Nephron progenitor cell (in vitro differentiated cells): ENCODE measurements around the gene ERBB4.
"Not testable (repeated sequence)": the region's sequence is repeated elsewhere in the genome, so short reads cannot be mapped to it uniquely, and the experiment has no call there.

Source experiments
- DNase-seq: peaks from one replicate; pipeline ENCODE4 v3.0.0; 2021
- H3K27ac Mint-ChIP-seq: 2 replicates; pipeline ENCODE4 v1.8.0; 2021; ENCODE audit warnings: mild to moderate bottlenecking, moderate library complexity, mixed read lengths
- H3K27me3 Mint-ChIP-seq: 2 replicates; pipeline ENCODE4 v1.8.0; 2021; ENCODE audit warnings: mild to moderate bottlenecking, low read depth, mixed read lengths; ENCODE audit not compliant: poor library complexity
- H3K36me3 Mint-ChIP-seq: 2 replicates; pipeline ENCODE4 v1.8.0; 2021; ENCODE audit warnings: low read depth, mixed read lengths
- H3K4me1 Mint-ChIP-seq: 2 replicates; pipeline ENCODE4 v1.8.0; 2021; ENCODE audit warnings: mixed read lengths
- H3K4me3 Mint-ChIP-seq: 2 replicates; pipeline ENCODE4 v1.8.0; 2021; ENCODE audit warnings: mild to moderate bottlenecking, moderate library complexity, mixed read lengths
- H3K9me3 Mint-ChIP-seq: 2 replicates; pipeline ENCODE4 v1.8.0; 2021; ENCODE audit warnings: mild to moderate bottlenecking, moderate library complexity, mixed read lengths
- CTCF ChIP-seq: fragments of 200-600 bp; sonication (generic); IDR thresholded peaks from 2 replicates; pipeline ENCODE4 v1.5.0; 2021; ENCODE audit warnings: antibody characterized with exemption

Gene ERBB4

GRCh38 chr2:212193056-212193455, 345.5 kb downstream of the ERBB4 start:
- Mint-ChIP-seq H3K27ac (no peak overlapping the region), H3K4me3 (no peak overlapping the region), H3K27me3 (peaks cover 4% of the 10 kb centered on the region), H3K4me1 (no peaks in the 10 kb centered on the region), H3K36me3 (no peaks in the 10 kb centered on the region), H3K9me3 (no peaks in the 10 kb centered on the region)
- no peak for DNase-seq
- TF ChIP-seq CTCF = no peak

GRCh38 chr2:212191438-212191837, 347.2 kb downstream of the ERBB4 start:
- not testable (repeated sequence) for DNase-seq, H3K27me3 Mint-ChIP-seq, H3K9me3 Mint-ChIP-seq, H3K27ac Mint-ChIP-seq, H3K4me1 Mint-ChIP-seq, H3K36me3 Mint-ChIP-seq, H3K4me3 Mint-ChIP-seq

GRCh38 chr2:212186166-212186565, 352.4 kb downstream of the ERBB4 start:
- no peaks in the 10 kb centered on the region for H3K36me3 Mint-ChIP-seq

GRCh38 chr2:212181646-212182045, 357.0 kb downstream of the ERBB4 start:
- Mint-ChIP-seq H3K27ac (no peak overlapping the region), H3K4me1 (no peaks in the 10 kb centered on the region), H3K36me3 (no peaks in the 10 kb centered on the region), H3K9me3 (no peaks in the 10 kb centered on the region), H3K4me3 (no peak overlapping the region), H3K27me3 (peaks cover 6% of the 10 kb centered on the region)
- DNase-seq = no peak
- TF ChIP-seq CTCF = no peak

More at GRCh38 chr2:212186166-212186565, 352.4 kb downstream of the ERBB4 start:
- no peak for DNase-seq
- peaks cover 6% of the 10 kb centered on the region for H3K27me3 Mint-ChIP-seq
- H3K4me1 Mint-ChIP-seq = no peaks in the 10 kb centered on the region
- no peak overlapping the region for H3K27ac Mint-ChIP-seq
- H3K4me3 Mint-ChIP-seq = no peak overlapping the region
- no peak for TF ChIP-seq CTCF
- no peaks in the 10 kb centered on the region for H3K9me3 Mint-ChIP-seq

GRCh38 chr2:212180408-212181083, 358.1 kb downstream of the ERBB4 start:
- H3K27me3 Mint-ChIP-seq = peaks cover 6% of the 10 kb centered on the region
- H3K27ac Mint-ChIP-seq = no peak overlapping the region
- no peak for DNase-seq
- no peaks in the 10 kb centered on the region for H3K36me3 Mint-ChIP-seq
- no peaks in the 10 kb centered on the region for H3K4me1 Mint-ChIP-seq
- no peaks in the 10 kb centered on the region for H3K9me3 Mint-ChIP-seq
- no peak overlapping the region for H3K4me3 Mint-ChIP-seq
- TF ChIP-seq CTCF = no peak

GRCh38 chr2:212177724-212178123, 360.9 kb downstream of the ERBB4 start:
- peaks cover under 1% of the 10 kb centered on the region for H3K9me3 Mint-ChIP-seq
- DNase-seq = no peak

More at GRCh38 chr2:212177724-212178123, 360.9 kb downstream of the ERBB4 start:
- H3K27me3 Mint-ChIP-seq = no peaks in the 10 kb centered on the region
- no peaks in the 10 kb centered on the region for H3K36me3 Mint-ChIP-seq
- no peak overlapping the region for H3K4me3 Mint-ChIP-seq
- no peak for TF ChIP-seq CTCF
- no peaks in the 10 kb centered on the region for H3K4me1 Mint-ChIP-seq
- H3K27ac Mint-ChIP-seq = no peak overlapping the region
